ENCODE results near the gene LUC7L3. TPM values are rescaled to one million over a fixed set of nuclear protein-coding genes. Genes with fewer than 3 reads are reported as not detected.

The LUC7L3 gene
- total RNA-seq, 1 experiment from 2014 or later, result 154 TPM

DNA sequence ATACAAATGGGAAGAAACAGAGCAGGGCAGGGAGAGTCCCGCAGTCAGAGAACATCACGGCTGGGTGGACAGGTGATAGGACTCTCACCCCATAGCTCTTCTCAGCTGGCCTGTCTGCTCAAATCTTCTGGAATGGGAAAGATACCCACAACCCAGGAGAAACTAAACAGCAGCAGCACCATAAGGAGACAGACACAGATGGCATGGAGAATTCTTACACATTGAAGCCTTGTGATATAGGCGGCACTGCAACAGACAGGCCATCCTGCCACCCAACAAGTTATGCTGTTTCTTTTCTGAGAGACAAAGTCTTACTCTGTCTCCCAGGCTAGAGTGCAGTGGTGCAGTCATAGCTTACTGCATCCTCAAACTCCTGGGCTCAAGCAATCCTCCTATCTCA, 56.5 kb downstream of the LUC7L3 start:
- DNase-seq, result no peak
- Histone ChIP-seq H2AFZ (ENCODE audit: low read length) (no peak overlapping the region), H3K27ac (ENCODE audit: insufficient read length, low read depth, low read length) (no peak overlapping the region), H2BK15ac (ENCODE audit: low read depth, low read length) (no peak overlapping the region), H4K5ac (ENCODE audit: insufficient read length, low read depth, low read length) (no peak overlapping the region), H4K8ac (replicated peaks; ENCODE audit: insufficient read length, low read depth, low read length) (no peak overlapping the region), H3K27me3 (ENCODE audit: insufficient read depth, low read length) (no peaks in the 10 kb centered on the region), H3K9ac (ENCODE audit: extremely low read depth, insufficient read length, low read length) (no peak overlapping the region), H3K23ac (ENCODE audit: insufficient read length, low read depth, low read length) (no peak overlapping the region), H3K4me2 (ENCODE audit: insufficient read depth, insufficient read length, low read length) (no peak overlapping the region), H2BK12ac (ENCODE audit: insufficient read length, low read depth, low read length) (no peak overlapping the region), H2BK120ac (ENCODE audit: low read depth, low read length, poor library complexity, severe bottlenecking) (no peak overlapping the region), H4K20me1 (ENCODE audit: control insufficient read depth, insufficient read depth, insufficient read length) (no peaks in the 10 kb centered on the region), H3T11ph (ENCODE audit: low read length) (no peak overlapping the region), H3K4ac (ENCODE audit: low read depth, low read length) (no peak overlapping the region), H4K91ac (ENCODE audit: insufficient read length, low read depth, low read length) (no peak overlapping the region), H3K79me2 (ENCODE audit: insufficient read depth, low read length) (no peaks in the 10 kb centered on the region), H3K18ac (ENCODE audit: insufficient read length, low read depth, low read length) (no peak overlapping the region), H3K4me1 (ENCODE audit: insufficient read depth, low read length) (no peaks in the 10 kb centered on the region), H2BK5ac (ENCODE audit: insufficient read length, low read length) (no peak overlapping the region), H3K9me3 (ENCODE audit: control insufficient read depth, low read depth, low read length) (no peaks in the 10 kb centered on the region), H3K79me1 (ENCODE audit: insufficient read depth, low read depth, low read length, poor library complexity, severe bottlenecking) (no peaks in the 10 kb centered on the region), H2AK5ac (ENCODE audit: insufficient read length, low read length) (no peak overlapping the region), H2BK20ac (ENCODE audit: low read depth, low read length, poor library complexity, severe bottlenecking) (no peak overlapping the region), H3K14ac (ENCODE audit: insufficient read depth, low read length) (no peak overlapping the region), H3K23me2 (ENCODE audit: insufficient read length, low read depth, low read length, poor library complexity, severe bottlenecking) (no peaks in the 10 kb centered on the region), H3K56ac (ENCODE audit: insufficient read length, low read depth, low read length) (no peak overlapping the region)
- Mint-ChIP-seq H3K36me3 (ENCODE audit: insufficient read depth in 1 of 3, low read depth in 3 of 3) (no peaks in the 10 kb centered on the region), H3K9me3 (no peaks in the 10 kb centered on the region), H3K4me1 (peaks cover 6 to 8% of the 10 kb centered on the region in 2 experiments), H3K4me3 (no peak overlapping the region), H3K27ac (no peak overlapping the region), H3K27me3 (ENCODE audit: low read depth) (no peaks in the 10 kb centered on the region)
- TF ChIP-seq CTCF (conservative IDR thresholded peaks at IDR 0.05), result no peak
- no CpG with 5 or more reads among the region's 3 CpGs for WGBS (ENCODE audit: extremely low coverage, insufficient read length, low lambda C conversion rate)
